WTC11 (cell line): ENCODE data around the gene SUPV3L1. TPM values are rescaled to one million over a fixed set of nuclear protein-coding genes. Genes with fewer than 3 reads are reported as not detected.

Experiments used
- ATAC-seq: fragments of 200-7000 bp; cut with Tn5 transposase; 2 replicates; pipeline ENCODE4 v1.10.0; 2021; ENCODE audit warnings: mild to moderate bottlenecking, moderate library complexity
- CTCF ChIA-PET: fragments of 300-600 bp; sonication (Branson Sonifier 250); formaldehyde crosslinking; loops from one replicate; lab custom pipeline; 2021; ENCODE audit warnings: antibody characterized with exemption; lab: Charles Lee
- POLR2A ChIA-PET: fragments of 350-600 bp; sonication (Branson Sonifier 250); formaldehyde crosslinking; loops from one replicate; lab custom pipeline; 2021; ENCODE audit warnings: antibody characterized with exemption; lab: Charles Lee
- DNase-seq: peaks from one replicate; pipeline ENCODE4 v3.0.0; 2021; ENCODE audit warnings: low spot score
- H3K27ac Mint-ChIP-seq: 2 replicates; pipeline ENCODE4 v1.8.0; 2021; ENCODE audit warnings: mixed read lengths
- H3K27me3 Mint-ChIP-seq: 2 replicates; pipeline ENCODE4 v1.8.0; 2021; ENCODE audit warnings: low read depth, mild to moderate bottlenecking, moderate library complexity, mixed read lengths
- H3K36me3 Mint-ChIP-seq: 2 replicates; pipeline ENCODE4 v1.8.0; 2021; ENCODE audit warnings: mixed read lengths
- H3K4me1 Mint-ChIP-seq: 2 replicates; pipeline ENCODE4 v1.8.0; 2022; ENCODE audit warnings: mixed read lengths
- H3K4me3 Mint-ChIP-seq: 2 replicates; pipeline ENCODE4 v1.8.0; 2021; ENCODE audit warnings: mild to moderate bottlenecking, moderate library complexity, mixed read lengths
- H3K9me3 Mint-ChIP-seq: 2 replicates; pipeline ENCODE4 v1.8.0; 2021; ENCODE audit warnings: mixed read lengths
- AR ChIP-seq: fragments of 250-450 bp; sonication (Bioruptor Pico); IDR thresholded peaks from 2 replicates; pipeline ENCODE4 v1.9.0; 2021; ENCODE audit warnings: mild to moderate bottlenecking
- ATF1 ChIP-seq: sonication (generic); formaldehyde crosslinking; IDR thresholded peaks from 2 replicates; pipeline ENCODE4 v1.8.1; 2023; ENCODE audit warnings: mild to moderate bottlenecking, moderate library complexity, missing genetic modification reagents
- CDX4 ChIP-seq: fragments of 250-450 bp; sonication (Bioruptor Pico); IDR thresholded peaks from 2 replicates; pipeline ENCODE4 v1.9.0; 2021; ENCODE audit warnings: moderate library complexity, mild to moderate bottlenecking, inconsistent platforms, borderline replicate concordance
- GABPB1 ChIP-seq: sonication (generic); formaldehyde crosslinking; IDR thresholded peaks from 2 replicates; pipeline ENCODE4 v1.8.1; 2023; ENCODE audit warnings: mild to moderate bottlenecking, missing genetic modification reagents
- JUN ChIP-seq: sonication (generic); formaldehyde crosslinking; IDR thresholded peaks from 2 replicates; pipeline ENCODE4 v1.8.0; 2023; ENCODE audit warnings: mild to moderate bottlenecking, missing genetic modification reagents
- MAX ChIP-seq: sonication (generic); formaldehyde crosslinking; IDR thresholded peaks from 2 replicates; pipeline ENCODE4 v1.8.0; 2022; ENCODE audit warnings: mild to moderate bottlenecking, missing genetic modification reagents
- NFYB ChIP-seq: sonication (generic); formaldehyde crosslinking; conservative IDR thresholded peaks from 2 replicates; pipeline ENCODE4 v1.8.0; 2022; ENCODE audit warnings: low read depth, missing genetic modification reagents
- SMAD4 ChIP-seq: sonication (generic); formaldehyde crosslinking; IDR thresholded peaks from 2 replicates; pipeline ENCODE4 v1.8.0; 2022; ENCODE audit warnings: mild to moderate bottlenecking, missing genetic modification reagents
- ZNF121 ChIP-seq: sonication (generic); formaldehyde crosslinking; IDR thresholded peaks from 2 replicates; pipeline ENCODE4 v1.8.0; 2023; ENCODE audit warnings: missing genetic modification reagents
- ZNF423 ChIP-seq: fragments of 250-450 bp; sonication (Bioruptor Pico); IDR thresholded peaks from 2 replicates; pipeline ENCODE4 v2.1.2; 2022; ENCODE audit warnings: mild to moderate bottlenecking, moderate library complexity
- total RNA-seq: library from RNA; stranded (reverse); gene quantifications from 3 replicates; pipeline ENCODE4 v1.2.3, GENCODE V29; 2021
- TF ChIP-seq, protein P1 (sequence below): sonication (generic); formaldehyde crosslinking; IDR thresholded peaks from 2 replicates; pipeline ENCODE4 v1.8.0; 2022; ENCODE audit warnings: mild to moderate bottlenecking, missing genetic modification reagents
- TF ChIP-seq, protein P2 (sequence below): sonication (generic); formaldehyde crosslinking; IDR thresholded peaks from 2 replicates; pipeline ENCODE4 v1.8.0; 2022; ENCODE audit warnings: missing genetic modification reagents
- TF ChIP-seq, protein P3 (sequence below): sonication (generic); formaldehyde crosslinking; IDR thresholded peaks from 2 replicates; pipeline ENCODE4 v1.8.0; 2023; ENCODE audit warnings: missing genetic modification reagents, mild to moderate bottlenecking, borderline replicate concordance
- TF ChIP-seq, protein P4 (sequence below): fragments of 250-450 bp; sonication (Bioruptor Pico); conservative IDR thresholded peaks from 2 replicates; pipeline ENCODE4 v1.9.0; 2021; ENCODE audit warnings: mild to moderate bottlenecking

SUPV3L1 gene
- total RNA-seq, 1 experiment from 2014 or later: 41.2 TPM

DNA sequence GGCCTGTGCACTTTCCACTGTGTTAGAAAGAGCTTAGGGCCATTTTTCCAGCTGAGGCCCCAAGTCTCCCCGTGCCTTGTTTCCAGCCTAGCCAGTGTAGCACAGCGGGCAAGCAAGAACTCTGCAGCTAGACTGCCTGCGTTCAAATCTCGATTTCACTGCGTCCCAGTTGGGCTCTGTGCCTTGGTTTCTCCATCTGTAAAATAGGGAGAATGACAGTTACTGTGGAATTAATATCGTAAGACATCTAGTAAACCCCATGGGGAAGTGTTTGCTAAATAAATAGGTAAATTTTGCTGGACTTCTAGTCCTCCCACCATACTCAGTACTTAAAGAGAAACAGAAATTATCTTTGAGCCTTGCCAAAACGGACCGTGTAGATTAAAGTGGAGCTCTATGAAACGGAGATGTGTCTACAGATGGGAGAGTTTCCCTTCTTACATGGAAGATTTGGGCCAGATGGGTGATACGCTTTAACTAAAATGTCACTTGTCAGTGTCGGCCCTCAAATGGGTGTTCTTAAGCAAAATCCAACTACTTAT lies 36.6 kb downstream of the SUPV3L1 start:
- CTCF ChIA-PET: interaction anchor here (2.0 kb wide), 1 partner anchor 192 kb away, joined by 7 read pairs; no protein-coding TSS in a partner anchor

GRCh38 chr10:69217119-69217754 lies 37.2 kb downstream of the SUPV3L1 start:
- Mint-ChIP-seq H3K27ac (no peak overlapping the region), H3K4me1 (0 out of 2 replicates have a peak, but pooled peaks cover 3% of the 10 kb centered on the region), H3K4me3 (no peak overlapping the region), H3K36me3 (no peaks in the 10 kb centered on the region), H3K9me3 (no peaks in the 10 kb centered on the region), H3K27me3 (no peaks in the 10 kb centered on the region)
- no peak for TF ChIP-seq ZNF423 (CRISPR knock-in tag)
- TF ChIP-seq GABPB1 (CRISPR knock-in tag): peak; percentile 66
- TF ChIP-seq, protein P1, sequence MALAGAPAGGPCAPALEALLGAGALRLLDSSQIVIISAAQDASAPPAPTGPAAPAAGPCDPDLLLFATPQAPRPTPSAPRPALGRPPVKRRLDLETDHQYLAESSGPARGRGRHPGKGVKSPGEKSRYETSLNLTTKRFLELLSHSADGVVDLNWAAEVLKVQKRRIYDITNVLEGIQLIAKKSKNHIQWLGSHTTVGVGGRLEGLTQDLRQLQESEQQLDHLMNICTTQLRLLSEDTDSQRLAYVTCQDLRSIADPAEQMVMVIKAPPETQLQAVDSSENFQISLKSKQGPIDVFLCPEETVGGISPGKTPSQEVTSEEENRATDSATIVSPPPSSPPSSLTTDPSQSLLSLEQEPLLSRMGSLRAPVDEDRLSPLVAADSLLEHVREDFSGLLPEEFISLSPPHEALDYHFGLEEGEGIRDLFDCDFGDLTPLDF (CRISPR knock-in tag): no peak
- peak; percentile 62; the same call in 1 of the 2 replicates for TF ChIP-seq ZNF121 (CRISPR knock-in tag)
- no peak for TF ChIP-seq ATF1 (CRISPR knock-in tag)
- no peak for TF ChIP-seq NFYB (CRISPR knock-in tag)
- CTCF ChIA-PET: interaction anchor here (1.3 to 2.0 kb wide), 2 partner anchors 175 to 191 kb away, joined by 3 to 7 read pairs; no protein-coding TSS in a partner anchor
- POLR2A ChIA-PET: interaction anchor here (0.7 kb wide), 1 partner anchor 120 kb away, joined by 3 read pairs; no protein-coding TSS in a partner anchor
- DNase-seq (no peak), ATAC-seq (no peak)

More for the DNA sequence above, 36.6 kb downstream of the SUPV3L1 start:
- DNase-seq (no peak), ATAC-seq (no peak)
- H3K36me3 Mint-ChIP-seq: no peaks in the 10 kb centered on the region
- POLR2A ChIA-PET: no interaction called here
- TF ChIP-seq ZNF423 (CRISPR knock-in tag): no peak
- no peak for TF ChIP-seq CDX4 (CRISPR knock-in tag)
- no peak overlapping the region for H3K27ac Mint-ChIP-seq
- no peaks in the 10 kb centered on the region for H3K9me3 Mint-ChIP-seq
- H3K4me1 Mint-ChIP-seq: no peaks in the 10 kb centered on the region
- no peak overlapping the region for H3K4me3 Mint-ChIP-seq
- no peaks in the 10 kb centered on the region for H3K27me3 Mint-ChIP-seq

DNA sequence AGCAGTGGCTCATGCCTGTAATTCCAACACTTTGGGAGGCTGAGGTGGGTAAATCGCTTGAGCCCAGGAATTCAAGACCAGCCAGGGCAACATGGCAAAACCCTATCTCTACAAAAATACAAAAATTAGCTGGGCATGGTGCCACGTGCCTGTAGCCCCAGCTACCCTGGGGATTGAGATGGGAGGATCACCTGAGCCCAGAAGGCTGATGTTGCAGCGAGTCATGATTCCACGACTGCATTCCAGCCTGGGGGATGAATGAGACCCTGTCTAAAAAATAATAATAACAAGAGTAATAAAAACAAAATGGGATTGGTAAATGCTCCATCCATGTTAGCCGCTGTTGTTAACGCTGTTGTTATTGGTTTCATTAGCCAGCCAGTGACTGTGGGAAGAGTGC lies 38.8 kb downstream of the SUPV3L1 start:
- CTCF ChIA-PET: no interaction called here
- Mint-ChIP-seq H3K27me3 (no peaks in the 10 kb centered on the region), H3K27ac (no peak overlapping the region), H3K36me3 (no peaks in the 10 kb centered on the region), H3K4me3 (no peak overlapping the region), H3K4me1 (peaks cover 13% of the 10 kb centered on the region), H3K9me3 (no peaks in the 10 kb centered on the region)
- ATAC-seq (no peak), DNase-seq (no peak)
- POLR2A ChIA-PET: no interaction called here
- TF ChIP-seq MAX (CRISPR knock-in tag): no peak
- TF ChIP-seq, protein P2, sequence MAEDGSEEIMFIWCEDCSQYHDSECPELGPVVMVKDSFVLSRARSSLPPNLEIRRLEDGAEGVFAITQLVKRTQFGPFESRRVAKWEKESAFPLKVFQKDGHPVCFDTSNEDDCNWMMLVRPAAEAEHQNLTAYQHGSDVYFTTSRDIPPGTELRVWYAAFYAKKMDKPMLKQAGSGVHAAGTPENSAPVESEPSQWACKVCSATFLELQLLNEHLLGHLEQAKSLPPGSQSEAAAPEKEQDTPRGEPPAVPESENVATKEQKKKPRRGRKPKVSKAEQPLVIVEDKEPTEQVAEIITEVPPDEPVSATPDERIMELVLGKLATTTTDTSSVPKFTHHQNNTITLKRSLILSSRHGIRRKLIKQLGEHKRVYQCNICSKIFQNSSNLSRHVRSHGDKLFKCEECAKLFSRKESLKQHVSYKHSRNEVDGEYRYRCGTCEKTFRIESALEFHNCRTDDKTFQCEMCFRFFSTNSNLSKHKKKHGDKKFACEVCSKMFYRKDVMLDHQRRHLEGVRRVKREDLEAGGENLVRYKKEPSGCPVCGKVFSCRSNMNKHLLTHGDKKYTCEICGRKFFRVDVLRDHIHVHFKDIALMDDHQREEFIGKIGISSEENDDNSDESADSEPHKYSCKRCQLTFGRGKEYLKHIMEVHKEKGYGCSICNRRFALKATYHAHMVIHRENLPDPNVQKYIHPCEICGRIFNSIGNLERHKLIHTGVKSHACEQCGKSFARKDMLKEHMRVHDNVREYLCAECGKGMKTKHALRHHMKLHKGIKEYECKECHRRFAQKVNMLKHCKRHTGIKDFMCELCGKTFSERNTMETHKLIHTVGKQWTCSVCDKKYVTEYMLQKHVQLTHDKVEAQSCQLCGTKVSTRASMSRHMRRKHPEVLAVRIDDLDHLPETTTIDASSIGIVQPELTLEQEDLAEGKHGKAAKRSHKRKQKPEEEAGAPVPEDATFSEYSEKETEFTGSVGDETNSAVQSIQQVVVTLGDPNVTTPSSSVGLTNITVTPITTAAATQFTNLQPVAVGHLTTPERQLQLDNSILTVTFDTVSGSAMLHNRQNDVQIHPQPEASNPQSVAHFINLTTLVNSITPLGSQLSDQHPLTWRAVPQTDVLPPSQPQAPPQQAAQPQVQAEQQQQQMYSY (CRISPR knock-in tag): no peak
- TF ChIP-seq, protein P3, sequence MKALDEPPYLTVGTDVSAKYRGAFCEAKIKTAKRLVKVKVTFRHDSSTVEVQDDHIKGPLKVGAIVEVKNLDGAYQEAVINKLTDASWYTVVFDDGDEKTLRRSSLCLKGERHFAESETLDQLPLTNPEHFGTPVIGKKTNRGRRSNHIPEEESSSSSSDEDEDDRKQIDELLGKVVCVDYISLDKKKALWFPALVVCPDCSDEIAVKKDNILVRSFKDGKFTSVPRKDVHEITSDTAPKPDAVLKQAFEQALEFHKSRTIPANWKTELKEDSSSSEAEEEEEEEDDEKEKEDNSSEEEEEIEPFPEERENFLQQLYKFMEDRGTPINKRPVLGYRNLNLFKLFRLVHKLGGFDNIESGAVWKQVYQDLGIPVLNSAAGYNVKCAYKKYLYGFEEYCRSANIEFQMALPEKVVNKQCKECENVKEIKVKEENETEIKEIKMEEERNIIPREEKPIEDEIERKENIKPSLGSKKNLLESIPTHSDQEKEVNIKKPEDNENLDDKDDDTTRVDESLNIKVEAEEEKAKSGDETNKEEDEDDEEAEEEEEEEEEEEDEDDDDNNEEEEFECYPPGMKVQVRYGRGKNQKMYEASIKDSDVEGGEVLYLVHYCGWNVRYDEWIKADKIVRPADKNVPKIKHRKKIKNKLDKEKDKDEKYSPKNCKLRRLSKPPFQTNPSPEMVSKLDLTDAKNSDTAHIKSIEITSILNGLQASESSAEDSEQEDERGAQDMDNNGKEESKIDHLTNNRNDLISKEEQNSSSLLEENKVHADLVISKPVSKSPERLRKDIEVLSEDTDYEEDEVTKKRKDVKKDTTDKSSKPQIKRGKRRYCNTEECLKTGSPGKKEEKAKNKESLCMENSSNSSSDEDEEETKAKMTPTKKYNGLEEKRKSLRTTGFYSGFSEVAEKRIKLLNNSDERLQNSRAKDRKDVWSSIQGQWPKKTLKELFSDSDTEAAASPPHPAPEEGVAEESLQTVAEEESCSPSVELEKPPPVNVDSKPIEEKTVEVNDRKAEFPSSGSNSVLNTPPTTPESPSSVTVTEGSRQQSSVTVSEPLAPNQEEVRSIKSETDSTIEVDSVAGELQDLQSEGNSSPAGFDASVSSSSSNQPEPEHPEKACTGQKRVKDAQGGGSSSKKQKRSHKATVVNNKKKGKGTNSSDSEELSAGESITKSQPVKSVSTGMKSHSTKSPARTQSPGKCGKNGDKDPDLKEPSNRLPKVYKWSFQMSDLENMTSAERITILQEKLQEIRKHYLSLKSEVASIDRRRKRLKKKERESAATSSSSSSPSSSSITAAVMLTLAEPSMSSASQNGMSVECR (CRISPR knock-in tag): no peak
- TF ChIP-seq JUN (CRISPR knock-in tag): no peak
- no peak for TF ChIP-seq AR (CRISPR knock-in tag)
- no peak for TF ChIP-seq SMAD4
- no peak for TF ChIP-seq NFYB (CRISPR knock-in tag)
- TF ChIP-seq, protein P4, sequence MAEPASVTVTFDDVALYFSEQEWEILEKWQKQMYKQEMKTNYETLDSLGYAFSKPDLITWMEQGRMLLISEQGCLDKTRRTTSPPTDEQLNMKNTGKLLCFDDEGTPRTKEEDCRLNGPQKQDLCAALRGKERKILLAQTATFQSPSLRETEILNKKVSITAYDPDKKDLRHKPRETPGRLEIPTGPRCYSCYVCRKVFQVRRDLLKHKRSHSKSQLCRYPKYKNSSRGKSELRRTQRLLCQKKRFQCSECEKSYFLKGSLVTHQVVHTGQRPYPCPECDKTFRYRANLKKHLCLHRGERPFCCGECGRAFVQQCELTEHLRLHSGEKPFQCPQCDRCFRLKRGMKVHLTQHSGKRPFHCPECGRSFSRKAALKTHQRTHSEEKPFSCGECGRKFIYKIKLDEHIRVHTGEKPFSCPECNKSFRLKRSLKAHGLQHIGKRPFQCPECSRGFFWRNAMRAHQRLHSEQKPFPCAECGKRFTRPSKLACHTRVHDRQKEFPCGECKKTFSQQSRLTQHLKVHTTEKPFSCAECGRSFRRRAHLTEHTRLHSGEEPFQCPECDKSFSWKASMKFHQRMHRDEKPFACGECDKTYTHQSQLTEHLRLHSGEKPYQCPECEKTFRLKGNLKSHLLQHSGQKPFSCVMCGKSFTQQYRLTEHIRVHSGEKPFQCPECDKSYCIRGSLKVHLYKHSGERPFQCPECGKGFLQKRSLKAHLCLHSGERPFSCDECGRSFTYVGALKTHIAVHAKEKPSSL (CRISPR knock-in tag): no peak
